ENCODE results near the gene MICOS13. TPM values are rescaled to one million over a fixed set of nuclear protein-coding genes. Genes with fewer than 3 reads are reported as not detected.

Gene MICOS13
- total RNA-seq, 4 donors from 2014 or later, result 43.6 to 65.5 (median 54.1) TPM

GRCh38 chr19:5711713-5712161, 31.4 kb upstream of the MICOS13 start:
- intact Hi-C loops (cut with DNase I; ENCODE audit: low total_unique reads), result no loop called here
- H3K4me3 ChIP-seq (ENCODE audit: low read depth, poor library complexity, severe bottlenecking), result no peak overlapping the region
- WGBS, 2 donors, result 89% methylated on average over 21 to 25 of the region's 25 CpGs
- DNase-seq (ENCODE audit: low spot score in 2 of 2), result no peak
- TF ChIP-seq CTCF (IDR thresholded peaks at IDR 0.05) (no peak), POLR2A (IDR thresholded peaks at IDR 0.05) (no peak)

GRCh38 chr19:5711025-5711424, 30.7 kb upstream of the MICOS13 start:
- DNase-seq (ENCODE audit: low spot score in 2 of 2), result no peak
- TF ChIP-seq POLR2A (IDR thresholded peaks at IDR 0.05) (no peak), CTCF (IDR thresholded peaks at IDR 0.05) (no peak)
- intact Hi-C loops (cut with DNase I; ENCODE audit: low total_unique reads), result no loop called here
- WGBS, 2 donors, result 94 to 96% methylated on average over 8 of the region's 8 CpGs
- H3K4me3 ChIP-seq (ENCODE audit: low read depth, poor library complexity, severe bottlenecking), result no peak overlapping the region

- no peak for DNase-seq (ENCODE audit: low spot score in 2 of 2)
- no peak for TF ChIP-seq POLR2A (IDR thresholded peaks at IDR 0.05)
- no peak for TF ChIP-seq CTCF (IDR thresholded peaks at IDR 0.05)
- no peak overlapping the region for H3K4me3 ChIP-seq (ENCODE audit: low read depth, poor library complexity, severe bottlenecking)
- WGBS, 2 donors, result 92 to 93% methylated on average over 16 to 32 of the region's 37 CpGs
- intact Hi-C loops (cut with DNase I; ENCODE audit: low total_unique reads), result no loop called here
Observed at GRCh38 chr19:5707576-5708575, 27.6 kb upstream of the MICOS13 start.

GRCh38 chr19:5706876-5707573, 26.7 kb upstream of the MICOS13 start:
- no peak for DNase-seq (ENCODE audit: low spot score in 2 of 2)
- no peak for TF ChIP-seq POLR2A (IDR thresholded peaks at IDR 0.05)
- TF ChIP-seq CTCF (IDR thresholded peaks at IDR 0.05), result no peak
- intact Hi-C loops (cut with DNase I; ENCODE audit: low total_unique reads), result no loop called here
- H3K4me3 ChIP-seq (ENCODE audit: low read depth, poor library complexity, severe bottlenecking), result no peak overlapping the region
- WGBS, 2 donors, result 92 to 93% methylated on average over 35 of the region's 35 CpGs

- TF ChIP-seq POLR2A (IDR thresholded peaks at IDR 0.05), result no peak
- TF ChIP-seq CTCF (IDR thresholded peaks at IDR 0.05), result no peak
- WGBS, 2 donors, result 84 to 87% methylated on average over 14 to 16 of the region's 16 CpGs
- no peak overlapping the region for H3K4me3 ChIP-seq (ENCODE audit: low read depth, poor library complexity, severe bottlenecking)
- DNase-seq (ENCODE audit: low spot score in 2 of 2), result no peak
- intact Hi-C loops (cut with DNase I; ENCODE audit: low total_unique reads), result no loop called here
Observed at GRCh38 chr19:5705552-5705951, 25.2 kb upstream of the MICOS13 start.
